HEK293 (cell line): ENCODE results near the gene ZNF536.

Experiments
- TRIM28 ChIP-seq: IDR thresholded peaks from 2 replicates; pipeline ENCODE4 v1.6.1; 2011; ENCODE audit warnings: low read length, control low read depth, borderline replicate concordance
- TF ChIP-seq, protein P1 (sequence below): fragments of 450-650 bp; formaldehyde crosslinking; IDR thresholded peaks from 2 replicates; pipeline ENCODE4 v1.5.1; 2016; ENCODE audit warnings: missing biosample characterization, missing genetic modification characterization

DNA sequence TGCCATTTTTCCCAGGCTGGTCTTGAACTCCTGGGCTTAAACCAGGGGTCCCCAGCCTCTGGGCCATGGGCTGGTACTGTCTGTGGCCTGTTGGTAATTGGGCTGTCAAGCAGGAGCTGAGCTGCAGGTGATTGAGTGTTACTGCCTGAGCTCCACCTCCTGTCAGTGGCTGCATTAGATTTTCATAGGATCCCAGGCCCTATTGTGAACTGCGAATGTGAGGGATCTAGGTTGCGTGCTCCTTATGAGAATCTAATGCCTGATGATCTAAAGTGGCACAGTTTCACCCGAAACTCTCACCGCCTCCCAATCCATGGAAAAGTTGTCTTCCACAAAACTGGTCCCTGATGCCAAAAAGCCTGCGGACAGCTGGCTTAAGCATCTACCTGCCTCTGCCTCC is 16.6 kb upstream of the ZNF536 start:
- TF ChIP-seq, protein P1, sequence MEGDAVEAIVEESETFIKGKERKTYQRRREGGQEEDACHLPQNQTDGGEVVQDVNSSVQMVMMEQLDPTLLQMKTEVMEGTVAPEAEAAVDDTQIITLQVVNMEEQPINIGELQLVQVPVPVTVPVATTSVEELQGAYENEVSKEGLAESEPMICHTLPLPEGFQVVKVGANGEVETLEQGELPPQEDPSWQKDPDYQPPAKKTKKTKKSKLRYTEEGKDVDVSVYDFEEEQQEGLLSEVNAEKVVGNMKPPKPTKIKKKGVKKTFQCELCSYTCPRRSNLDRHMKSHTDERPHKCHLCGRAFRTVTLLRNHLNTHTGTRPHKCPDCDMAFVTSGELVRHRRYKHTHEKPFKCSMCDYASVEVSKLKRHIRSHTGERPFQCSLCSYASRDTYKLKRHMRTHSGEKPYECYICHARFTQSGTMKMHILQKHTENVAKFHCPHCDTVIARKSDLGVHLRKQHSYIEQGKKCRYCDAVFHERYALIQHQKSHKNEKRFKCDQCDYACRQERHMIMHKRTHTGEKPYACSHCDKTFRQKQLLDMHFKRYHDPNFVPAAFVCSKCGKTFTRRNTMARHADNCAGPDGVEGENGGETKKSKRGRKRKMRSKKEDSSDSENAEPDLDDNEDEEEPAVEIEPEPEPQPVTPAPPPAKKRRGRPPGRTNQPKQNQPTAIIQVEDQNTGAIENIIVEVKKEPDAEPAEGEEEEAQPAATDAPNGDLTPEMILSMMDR (tag by site-specific recombination) = no peak
- TF ChIP-seq TRIM28 = no peak
